HG02840 (cell line): Measurements from ENCODE around the gene PNPO.

ENCODE experiments used
- ATAC-seq: cut with Tn5 transposase; IDR thresholded peaks from one replicate; pipeline ENCODE4 v1.9.1; 2021; ENCODE audit warnings: mild to moderate bottlenecking, moderate library complexity, moderate number of reproducible peaks; ENCODE audit not compliant: unreplicated experiment, low FRiP score

Gene PNPO

GRCh38 chr17:47994724-47995123 is 53.4 kb downstream of the PNPO start:
- no peak for ATAC-seq

DNA sequence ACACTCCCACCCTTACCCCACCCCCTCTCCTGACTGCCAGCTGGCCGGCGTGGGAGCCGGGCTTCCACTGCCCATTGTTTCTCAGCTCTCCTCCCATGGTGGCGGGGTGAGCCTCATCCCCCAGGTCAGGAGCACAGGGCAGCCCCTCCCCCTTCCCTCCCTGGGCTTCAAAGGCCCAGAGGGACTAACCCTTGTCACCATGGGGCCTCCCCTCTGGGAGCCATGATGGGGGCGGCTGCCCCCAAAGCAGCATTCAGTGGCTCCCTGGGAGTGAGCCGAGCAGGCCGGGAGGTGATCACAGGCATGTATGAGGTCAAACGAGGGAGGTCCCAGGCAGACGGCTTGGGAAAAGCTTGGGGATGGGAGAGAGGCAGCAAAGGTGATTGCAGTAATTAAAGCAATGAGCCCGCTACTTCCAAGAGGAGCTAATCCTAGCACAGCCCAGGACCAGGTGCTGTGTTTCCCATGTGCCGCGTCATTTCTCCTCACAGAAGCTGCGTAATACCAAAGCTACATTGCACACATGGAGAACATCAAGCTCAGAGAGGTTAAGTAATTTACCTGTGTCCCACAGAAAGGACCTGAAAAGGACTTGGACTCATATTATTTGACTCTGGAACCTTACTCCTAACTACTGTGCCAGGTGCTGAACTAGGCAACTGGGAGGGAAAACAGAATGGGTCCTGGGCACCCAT is 54.0 kb downstream of the PNPO start:
- ATAC-seq: no peak

DNA sequence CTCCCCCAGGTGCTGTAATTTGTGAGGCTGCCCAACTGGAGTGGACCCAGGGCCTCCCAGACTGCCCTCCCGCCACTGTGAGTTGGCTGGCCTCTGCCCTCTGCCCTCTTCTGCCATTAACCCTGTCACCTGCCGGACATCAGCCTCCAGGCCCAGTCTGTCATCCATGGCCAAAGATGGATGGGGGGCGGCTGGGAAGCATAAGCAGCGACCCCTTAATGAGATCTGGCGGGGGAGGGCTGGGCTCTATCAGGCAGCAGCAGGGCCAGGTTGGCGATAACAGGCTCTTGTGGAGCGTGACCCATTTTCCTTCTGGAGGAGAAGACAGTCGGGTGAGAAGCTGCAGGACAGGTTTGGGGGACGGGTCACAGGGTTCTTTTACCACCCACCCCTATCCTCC is 54.8 kb downstream of the PNPO start:
- ATAC-seq: no peak

GRCh38 chr17:47997586-47997985 is 56.2 kb downstream of the PNPO start:
- ATAC-seq: no peak

DNA sequence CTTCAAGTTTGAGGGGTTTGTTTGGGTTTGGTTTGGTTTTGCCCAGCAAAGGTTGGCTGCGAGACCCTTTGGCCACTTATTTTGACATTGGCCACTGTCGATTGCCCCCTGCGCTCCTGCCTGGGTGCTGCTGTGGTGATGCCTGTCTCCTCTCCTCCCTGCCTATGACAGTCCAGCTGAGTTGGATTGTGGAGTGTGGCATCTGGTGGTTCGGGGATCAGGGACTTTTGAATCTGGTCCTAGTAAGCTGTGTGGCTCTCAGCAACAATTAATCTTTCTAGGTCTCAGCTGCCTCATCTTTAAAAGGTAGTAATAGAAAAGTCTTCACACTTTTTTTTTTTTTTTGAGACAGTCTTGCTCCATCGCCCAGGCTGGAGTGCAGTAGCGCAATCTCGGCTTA is 56.7 kb downstream of the PNPO start:
- no peak for ATAC-seq
